Activated CD4-positive, alpha-beta memory T cell treated with anti-CD3 and anti-CD28 coated beads, Interleukin-2, amount 10 ng/mL, durations not matched to agents 7 days and 5 days (primary cell): ENCODE measurements around the gene PIGBOS1. TPM values are rescaled to one million over a fixed set of nuclear protein-coding genes. Genes with fewer than 3 reads are reported as not detected.

ENCODE experiments used
- CTCF ChIA-PET: fragments of 350-600 bp; sonication (Branson Sonifier 250); formaldehyde crosslinking; loops from one replicate; lab custom pipeline; 2021; ENCODE audit warnings: antibody characterized with exemption, inconsistent platforms; lab: Charles Lee
- POLR2A ChIA-PET: fragments of 350-600 bp; sonication (Branson Sonifier 250); formaldehyde crosslinking; loops from one replicate; lab custom pipeline; 2021; ENCODE audit warnings: antibody characterized with exemption; lab: Charles Lee
- DNase-seq: peaks from one replicate; pipeline ENCODE4 v3.0.0-alpha.2; 2020
- H3K27ac Mint-ChIP-seq: one replicate; pipeline ENCODE4 v1.8.0; 2021; ENCODE audit warnings: mild to moderate bottlenecking, mixed read lengths
- H3K27me3 Mint-ChIP-seq: one replicate; pipeline ENCODE4 v1.8.0; 2021; ENCODE audit warnings: mixed read lengths
- H3K36me3 Mint-ChIP-seq: one replicate; pipeline ENCODE4 v1.8.0; 2021; ENCODE audit warnings: low read depth, mixed read lengths
- H3K4me1 Mint-ChIP-seq: one replicate; pipeline ENCODE4 v1.8.0; 2021; ENCODE audit warnings: mixed read lengths
- H3K4me3 Mint-ChIP-seq: one replicate; pipeline ENCODE4 v1.8.0; 2021; ENCODE audit warnings: mild to moderate bottlenecking, mixed read lengths
- H3K9me3 Mint-ChIP-seq: one replicate; pipeline ENCODE4 v1.8.0; 2021; ENCODE audit warnings: mixed read lengths
- total RNA-seq, 2 experiments: library from RNA; stranded (reverse); gene quantifications; one replicate each; pipeline ENCODE4 v1.2.3, GENCODE V29; 2021

The PIGBOS1 gene, protein sequence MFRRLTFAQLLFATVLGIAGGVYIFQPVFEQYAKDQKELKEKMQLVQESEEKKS
- 10 to 100 TPM; 14.7 to 14.9 TPM for total RNA-seq

DNA sequence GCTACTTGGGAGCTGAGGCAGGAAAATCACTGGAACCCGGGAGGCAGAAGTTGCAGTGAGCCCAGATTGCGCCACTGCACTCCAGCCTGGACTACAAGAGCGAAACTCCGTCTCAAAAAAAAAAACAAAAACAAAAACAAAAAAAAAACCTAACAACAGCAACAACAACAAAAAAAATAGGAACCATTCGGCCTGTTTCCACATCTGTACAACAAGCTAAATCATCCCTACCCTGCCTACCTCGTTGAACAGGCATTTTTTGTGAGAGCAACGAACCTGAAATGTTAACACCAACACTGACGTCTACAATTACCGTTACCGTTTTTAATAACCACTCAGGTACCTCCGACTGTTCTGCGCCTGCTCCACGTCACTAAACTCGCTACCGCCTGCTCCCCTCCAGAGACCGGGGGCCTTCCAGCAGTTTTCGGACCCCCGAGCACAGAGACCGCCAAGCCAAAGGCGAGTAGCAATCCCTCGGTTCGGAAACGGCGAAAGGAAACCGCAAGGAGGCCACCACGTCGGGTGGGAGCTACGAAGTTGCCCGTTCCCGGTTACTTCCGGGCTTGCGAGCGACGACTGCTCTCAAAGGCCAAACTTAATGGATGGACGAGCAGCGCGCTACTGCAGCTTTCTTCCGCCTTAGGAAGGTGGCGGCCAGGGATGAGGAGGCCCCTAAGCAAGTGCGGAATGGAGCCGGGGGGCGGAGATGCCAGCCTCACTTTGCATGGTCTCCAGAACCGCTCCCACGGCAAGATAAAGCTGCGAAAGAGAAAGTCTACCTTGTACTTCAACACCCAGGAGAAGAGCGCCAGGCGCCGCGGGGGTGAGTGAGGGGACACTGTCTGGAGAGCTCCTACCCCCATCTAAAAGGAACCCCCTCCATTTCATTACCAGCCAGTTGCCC, at the start of gene PIGBOS1, which contains the start of gene PIGB:
Gene PIGBOS1 (minus strand): TSS at position 536 of the 907 bp plus-strand sequence. CDS start 1,331 bp downstream, outside the sequence.
Gene PIGB (plus strand): TSS at position 635 of the 907 bp plus-strand sequence. CDS start 29 bp downstream, at position 664.
- H3K9me3 Mint-ChIP-seq, result no peaks in the 10 kb centered on the region

DNA sequence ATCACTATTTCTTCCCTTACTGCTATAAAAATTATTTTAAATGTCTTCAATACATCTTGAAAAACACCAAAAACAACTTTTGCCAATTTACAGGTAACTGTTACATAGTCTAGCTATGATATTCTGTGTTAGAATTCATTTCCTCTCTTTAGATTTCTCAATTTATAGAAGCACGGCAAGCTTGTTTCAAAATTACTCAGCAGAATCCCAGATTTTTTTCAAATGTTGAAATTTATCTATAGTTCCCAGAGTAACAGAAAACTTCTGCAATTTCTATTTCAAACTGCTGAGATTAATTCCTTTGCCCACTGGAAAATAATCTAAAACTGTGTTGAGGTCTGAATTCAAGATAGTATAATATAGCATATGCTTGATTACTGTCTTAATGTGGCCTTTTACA, 48.1 kb upstream of the PIGBOS1 start:
- Mint-ChIP-seq H3K4me3 (no peak overlapping the region), H3K27me3 (no peaks in the 10 kb centered on the region), H3K36me3 (peaks cover 14% of the 10 kb centered on the region), H3K9me3 (no peaks in the 10 kb centered on the region), H3K27ac (no peak overlapping the region), H3K4me1 (peaks cover 2% of the 10 kb centered on the region)
- ChIA-PET CTCF (interaction anchor here (1.2 kb wide), 1 partner anchor 68 kb away, joined by 3 read pairs; no protein-coding TSS in a partner anchor), POLR2A (no interaction called here)
- no peak for DNase-seq

More for the DNA sequence above, at the start of gene PIGBOS1, which contains the start of gene PIGB:
- ChIA-PET POLR2A (interaction anchor here (0.7 to 3.5 kb wide), 32 partner anchors 9 to 794 kb away, joined by 3 to 46 read pairs (median 5); partner anchors contain the start of genes CCPG1, PIERCE2 and RSL24D1), CTCF (interaction anchor here (0.6 to 3.1 kb wide), 15 partner anchors 14 to 207 kb away, joined by 3 to 19 read pairs (median 4); partner anchors contain the start of genes CCPG1, PIERCE2 and RSL24D1)
- Mint-ChIP-seq H3K4me3 (peak within 1 kb of the TSS; percentile 98), H3K4me1 (peaks cover 56% of the 10 kb centered on the region), H3K27me3 (no peaks in the 10 kb centered on the region), H3K27ac (peak within 1 kb of the TSS; percentile 95), H3K36me3 (peaks cover 53% of the 10 kb centered on the region)
- DNase-seq, result peak; percentile 85

DNA sequence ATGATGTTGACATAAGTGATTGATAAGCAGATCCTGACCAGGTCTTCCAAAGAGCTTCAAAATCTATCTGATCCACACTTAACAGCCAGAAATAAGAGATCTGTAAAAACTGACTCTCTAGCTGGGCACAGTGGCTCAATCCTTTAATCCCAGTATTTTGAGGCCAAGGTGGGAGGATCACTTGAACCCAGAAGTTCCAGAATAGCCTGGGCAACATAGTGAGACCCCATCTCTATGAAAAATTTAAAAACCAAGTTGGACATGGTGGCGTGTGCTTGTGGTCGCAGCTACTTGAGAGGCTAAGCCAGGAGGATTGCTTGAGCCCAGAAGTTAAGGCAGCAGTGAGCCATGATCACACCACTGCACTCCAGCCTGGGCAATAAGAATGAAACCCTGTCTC, 43.7 kb upstream of the PIGBOS1 start:
- DNase-seq, result no peak
- Mint-ChIP-seq H3K4me3 (no peak overlapping the region), H3K27me3 (no peaks in the 10 kb centered on the region), H3K27ac (no peak overlapping the region), H3K36me3 (peaks cover 19% of the 10 kb centered on the region), H3K4me1 (no peaks in the 10 kb centered on the region), H3K9me3 (no peaks in the 10 kb centered on the region)
- POLR2A ChIA-PET, result no interaction called here
- CTCF ChIA-PET, result no interaction called here

DNA sequence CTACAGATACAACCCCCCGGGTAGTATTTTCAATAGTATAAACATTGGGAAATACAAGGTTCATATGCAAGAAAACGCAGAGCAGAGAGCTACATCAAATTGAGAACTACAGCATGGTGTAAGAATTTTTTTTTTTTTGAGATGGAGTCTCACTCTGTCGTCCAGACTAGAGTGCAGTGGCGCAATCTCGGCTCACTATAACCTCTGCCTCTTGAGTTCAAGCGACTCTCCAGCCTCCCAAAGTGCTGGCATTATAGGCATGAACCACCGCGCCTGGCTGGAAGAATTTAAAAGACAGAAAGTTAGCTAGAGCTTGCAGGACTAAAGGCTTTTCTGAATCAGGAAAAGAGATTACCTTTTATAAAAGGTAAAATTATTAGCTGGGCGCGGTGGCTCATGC, 42.1 kb upstream of the PIGBOS1 start:
- H3K27me3 Mint-ChIP-seq, result no peaks in the 10 kb centered on the region
- POLR2A ChIA-PET, result interaction anchor here (0.6 kb wide), 1 partner anchor 1389 kb away, joined by 3 read pairs; no protein-coding TSS in a partner anchor
- no peak overlapping the region for H3K4me3 Mint-ChIP-seq
- H3K4me1 Mint-ChIP-seq, result no peaks in the 10 kb centered on the region
- no peak for DNase-seq
- H3K36me3 Mint-ChIP-seq, result peaks cover 29% of the 10 kb centered on the region
- CTCF ChIA-PET, result interaction anchor here (2.8 kb wide), 1 partner anchor 47 kb away, joined by 11 read pairs; the partner anchor contains the start of genes CCPG1 and PIERCE2
- no peaks in the 10 kb centered on the region for H3K9me3 Mint-ChIP-seq
- no peak overlapping the region for H3K27ac Mint-ChIP-seq

DNA sequence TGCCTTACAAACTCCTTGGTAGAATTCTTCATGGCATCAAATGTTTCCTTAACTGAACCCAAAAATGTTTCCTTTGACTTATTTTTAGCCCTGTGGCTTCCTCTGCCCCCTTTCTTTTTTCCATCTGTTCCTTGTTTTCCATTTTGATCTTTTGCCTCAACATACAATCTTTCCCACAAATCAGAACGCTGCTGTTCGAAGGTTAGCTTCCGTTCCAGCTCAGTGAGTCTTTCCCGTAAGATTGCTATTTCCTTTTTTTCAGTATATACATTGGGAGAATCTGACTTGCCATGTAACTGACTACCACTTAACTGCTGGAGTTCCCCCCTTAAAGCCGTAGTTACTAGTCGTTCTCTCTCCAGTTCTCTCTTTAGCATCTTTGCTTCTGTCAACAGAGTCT, 41.3 kb upstream of the PIGBOS1 start:
- no peaks in the 10 kb centered on the region for H3K4me1 Mint-ChIP-seq
- ChIA-PET CTCF (interaction anchor here (2.8 kb wide), 1 partner anchor 48 kb away, joined by 11 read pairs; the partner anchor contains the start of genes CCPG1 and PIERCE2), POLR2A (interaction anchor here (0.6 kb wide), 1 partner anchor 1388 kb away, joined by 3 read pairs; no protein-coding TSS in a partner anchor)
- H3K27ac Mint-ChIP-seq, result no peak overlapping the region
- H3K9me3 Mint-ChIP-seq, result no peaks in the 10 kb centered on the region
- H3K4me3 Mint-ChIP-seq, result no peak overlapping the region
- DNase-seq, result no peak
- peaks cover 35% of the 10 kb centered on the region for H3K36me3 Mint-ChIP-seq
- H3K27me3 Mint-ChIP-seq, result no peaks in the 10 kb centered on the region

DNA sequence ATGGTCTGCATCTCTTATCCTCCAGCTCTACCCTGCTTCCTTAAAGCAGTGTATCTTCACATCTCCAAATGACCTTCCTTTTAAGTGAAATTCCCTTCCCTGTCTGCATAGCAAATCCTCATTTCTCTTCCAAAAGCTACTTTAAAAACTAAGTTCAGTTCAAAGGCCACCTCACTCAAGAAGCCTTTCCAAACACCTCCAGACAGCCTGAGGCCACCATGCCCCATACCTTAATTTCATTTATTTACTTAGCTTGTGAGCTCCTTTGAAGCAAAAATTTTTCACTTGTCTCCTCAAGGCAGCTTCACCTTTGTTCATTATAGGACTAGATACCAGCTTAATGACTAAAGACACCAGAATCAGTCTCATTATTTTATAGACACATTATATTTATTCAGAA, 39.5 kb upstream of the PIGBOS1 start:
- ChIA-PET CTCF (interaction anchor here (2.4 kb wide), 1 partner anchor 81 kb away, joined by 8 read pairs; no protein-coding TSS in a partner anchor), POLR2A (interaction anchor here (0.8 to 1.5 kb wide), 2 partner anchors 11 to 39 kb away, joined by 3 to 6 read pairs; partner anchors contain the start of genes PIGB and PIGBOS1)

DNA sequence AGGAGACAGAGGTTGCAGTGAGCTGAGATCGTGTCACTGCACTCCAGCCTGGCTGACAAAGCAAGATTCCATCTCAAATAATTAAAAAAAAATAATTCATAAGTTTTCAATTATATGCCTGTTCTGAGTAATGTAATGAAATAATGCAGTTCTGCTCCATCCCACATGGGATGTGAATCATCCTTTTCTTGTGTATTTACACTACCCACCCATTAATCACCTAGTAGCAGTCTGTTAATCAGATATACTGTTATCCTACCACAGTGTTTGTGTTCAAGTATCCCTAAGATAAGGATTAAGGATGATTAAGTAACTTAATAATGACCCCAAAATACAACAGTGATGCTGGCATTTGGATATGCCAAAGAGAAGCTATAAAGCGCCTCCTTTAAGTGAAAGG, 38.9 kb upstream of the PIGBOS1 start:
- POLR2A ChIA-PET, result interaction anchor here (0.6 to 1.0 kb wide), 2 partner anchors 35 to 77 kb away, joined by 3 to 4 read pairs; no protein-coding TSS in a partner anchor
- Mint-ChIP-seq H3K9me3 (no peaks in the 10 kb centered on the region), H3K27me3 (no peaks in the 10 kb centered on the region), H3K36me3 (peaks cover 33% of the 10 kb centered on the region), H3K4me3 (no peak overlapping the region), H3K27ac (no peak overlapping the region), H3K4me1 (no peaks in the 10 kb centered on the region)
- no peak for DNase-seq
- CTCF ChIA-PET, result interaction anchor here (2.4 kb wide), 1 partner anchor 82 kb away, joined by 8 read pairs; no protein-coding TSS in a partner anchor

More for the DNA sequence above, 39.5 kb upstream of the PIGBOS1 start:
- Mint-ChIP-seq H3K36me3 (peaks cover 36% of the 10 kb centered on the region), H3K9me3 (no peaks in the 10 kb centered on the region), H3K27me3 (no peaks in the 10 kb centered on the region), H3K4me1 (no peaks in the 10 kb centered on the region), H3K4me3 (no peak overlapping the region), H3K27ac (no peak overlapping the region)
- DNase-seq, result no peak

DNA sequence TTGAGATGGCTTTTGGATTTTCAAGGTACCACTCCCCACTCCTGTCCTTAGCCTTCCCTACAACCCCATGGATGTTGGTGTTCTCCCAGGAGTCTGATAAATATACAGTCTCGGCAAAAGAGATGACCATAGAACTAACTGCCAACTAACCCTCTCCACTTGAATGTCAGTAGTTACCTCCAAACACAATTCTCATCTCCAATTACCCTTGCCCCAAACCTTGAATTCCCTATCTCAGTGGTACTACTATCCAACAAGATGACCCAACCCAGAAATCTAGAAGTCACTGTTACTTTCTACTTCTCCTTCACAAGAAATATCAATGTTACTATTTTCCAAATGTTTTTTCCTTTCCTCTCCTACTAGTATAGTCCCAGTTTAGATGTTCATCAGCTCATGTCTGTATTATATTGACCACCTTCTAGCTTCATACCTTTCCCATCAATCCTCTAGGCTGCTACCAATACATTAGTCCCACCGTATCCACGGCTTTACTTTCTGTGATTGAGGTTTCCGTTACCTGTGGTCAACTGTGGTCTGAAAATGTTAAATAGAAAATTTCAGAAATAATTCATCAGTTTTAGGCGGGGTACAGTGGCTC, 38.2 kb upstream of the PIGBOS1 start:
- H3K9me3 Mint-ChIP-seq, result no peaks in the 10 kb centered on the region
- ChIA-PET CTCF (interaction anchor here (2.4 kb wide), 1 partner anchor 83 kb away, joined by 8 read pairs; no protein-coding TSS in a partner anchor), POLR2A (interaction anchor here (0.6 to 1.0 kb wide), 2 partner anchors 34 to 78 kb away, joined by 3 to 4 read pairs; no protein-coding TSS in a partner anchor)
- H3K27me3 Mint-ChIP-seq, result no peaks in the 10 kb centered on the region
- H3K27ac Mint-ChIP-seq, result no peak overlapping the region
- H3K4me3 Mint-ChIP-seq, result no peak overlapping the region
- DNase-seq, result no peak
- H3K4me1 Mint-ChIP-seq, result no peaks in the 10 kb centered on the region
- peaks cover 32% of the 10 kb centered on the region for H3K36me3 Mint-ChIP-seq

DNA sequence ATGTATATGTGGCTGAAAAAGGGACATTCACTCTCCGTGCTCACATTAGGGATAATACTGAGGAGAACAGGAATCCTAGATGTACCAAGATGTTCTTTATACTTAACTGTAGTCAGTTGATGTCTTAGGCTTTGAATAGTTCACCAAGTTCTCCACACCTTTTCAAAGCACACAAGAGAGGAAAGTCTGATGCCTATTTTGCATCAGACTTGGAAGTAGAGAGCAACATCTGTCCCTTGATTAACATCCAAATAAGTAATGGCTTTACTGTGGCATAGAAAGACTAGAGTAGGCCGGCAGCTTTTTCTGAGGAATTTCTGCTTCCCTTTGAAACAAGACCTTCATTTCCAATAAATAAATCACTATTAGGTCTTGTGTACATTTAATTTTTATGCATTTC, 34.1 kb upstream of the PIGBOS1 start:
- CTCF ChIA-PET, result no interaction called here

DNA sequence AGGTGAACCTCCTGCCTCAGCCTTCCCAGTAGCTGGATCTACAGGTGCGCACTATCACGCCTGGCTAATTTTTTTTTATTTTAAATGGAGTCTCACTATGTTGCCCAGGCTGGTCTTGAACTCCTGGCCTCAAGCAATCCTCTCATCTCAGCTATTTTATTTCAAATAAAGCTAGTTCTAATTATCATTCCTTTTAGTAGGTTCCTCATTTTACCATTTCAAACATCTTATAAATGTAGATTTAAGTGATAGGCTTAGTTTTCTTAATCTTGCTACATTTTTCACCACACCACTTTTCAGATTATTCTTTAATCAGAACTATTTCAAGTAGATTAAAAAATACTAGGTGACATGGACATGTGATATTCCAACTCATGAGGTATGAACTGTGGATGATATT, 30.4 kb upstream of the PIGBOS1 start:
- no peaks in the 10 kb centered on the region for H3K4me1 Mint-ChIP-seq
- ChIA-PET CTCF (interaction anchor here (1.1 kb wide), 1 partner anchor 90 kb away, joined by 3 read pairs; no protein-coding TSS in a partner anchor), POLR2A (no interaction called here)
- no peak overlapping the region for H3K4me3 Mint-ChIP-seq
- no peak for DNase-seq
- peaks cover 34% of the 10 kb centered on the region for H3K36me3 Mint-ChIP-seq
- H3K9me3 Mint-ChIP-seq, result no peaks in the 10 kb centered on the region
- H3K27me3 Mint-ChIP-seq, result no peaks in the 10 kb centered on the region
- H3K27ac Mint-ChIP-seq, result no peak overlapping the region

More for the DNA sequence above, 34.1 kb upstream of the PIGBOS1 start:
- Mint-ChIP-seq H3K4me3 (no peak overlapping the region), H3K36me3 (peaks cover 35% of the 10 kb centered on the region), H3K27ac (no peak overlapping the region), H3K4me1 (no peaks in the 10 kb centered on the region), H3K27me3 (no peaks in the 10 kb centered on the region), H3K9me3 (no peaks in the 10 kb centered on the region)
- DNase-seq, result no peak
- POLR2A ChIA-PET, result no interaction called here

DNA sequence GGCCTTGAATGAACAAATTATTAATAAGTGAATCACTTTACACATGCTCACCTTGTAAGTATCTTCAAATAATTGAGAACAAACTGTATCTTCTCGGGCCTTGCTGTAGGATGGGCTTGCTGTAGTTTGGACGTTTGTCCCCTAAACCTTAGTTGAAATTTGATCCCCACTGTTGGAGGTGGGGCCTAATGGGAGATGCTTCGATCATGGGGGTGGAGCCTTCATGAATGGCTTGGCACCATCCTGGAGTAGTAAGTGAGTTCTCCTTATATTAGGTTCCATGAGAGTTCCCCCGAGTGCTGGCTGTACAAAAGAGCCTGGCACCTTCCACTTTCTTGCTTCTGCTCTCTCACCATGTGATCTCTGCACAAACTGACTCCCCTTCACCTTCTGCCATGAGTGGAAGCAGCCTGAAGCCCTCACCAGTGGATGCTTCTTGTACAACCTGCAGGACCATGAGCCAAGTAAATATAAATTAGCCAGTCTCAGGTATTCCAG, 29.4 kb upstream of the PIGBOS1 start:
- Mint-ChIP-seq H3K9me3 (no peaks in the 10 kb centered on the region), H3K27me3 (no peaks in the 10 kb centered on the region), H3K4me1 (no peaks in the 10 kb centered on the region), H3K4me3 (no peak overlapping the region), H3K27ac (no peak overlapping the region), H3K36me3 (peaks cover 43% of the 10 kb centered on the region)
- POLR2A ChIA-PET, result no interaction called here
- no peak for DNase-seq
- CTCF ChIA-PET, result interaction anchor here (0.6 kb wide), 1 partner anchor 187 kb away, joined by 4 read pairs; no protein-coding TSS in a partner anchor

DNA sequence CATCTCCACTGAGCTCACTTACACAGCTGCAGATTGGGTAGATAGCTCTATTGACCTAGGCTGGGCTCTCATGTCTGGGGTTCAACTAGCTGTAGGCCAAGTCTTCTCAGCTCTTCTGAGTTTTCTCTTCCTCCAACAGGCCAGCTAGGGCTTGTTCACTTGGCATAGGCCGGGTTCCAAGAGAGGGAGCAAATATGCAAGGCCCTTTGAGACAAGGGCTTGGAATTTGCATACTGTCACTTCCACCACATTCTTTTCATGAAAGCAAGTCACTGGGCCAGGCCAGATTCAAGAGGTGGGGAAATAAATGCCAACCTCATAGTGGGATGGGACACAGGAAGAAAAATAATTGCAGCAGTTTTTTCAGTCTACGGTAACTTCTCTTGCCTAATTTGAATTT, 25.3 kb upstream of the PIGBOS1 start:
- H3K27me3 Mint-ChIP-seq, result no peaks in the 10 kb centered on the region
- peaks cover 41% of the 10 kb centered on the region for H3K36me3 Mint-ChIP-seq
- CTCF ChIA-PET, result no interaction called here
- POLR2A ChIA-PET, result interaction anchor here (0.8 kb wide), 1 partner anchor 25 kb away, joined by 3 read pairs; the partner anchor contains the start of genes PIGB and PIGBOS1
- no peaks in the 10 kb centered on the region for H3K4me1 Mint-ChIP-seq
- H3K4me3 Mint-ChIP-seq, result no peak overlapping the region
- H3K9me3 Mint-ChIP-seq, result no peaks in the 10 kb centered on the region
- H3K27ac Mint-ChIP-seq, result no peak overlapping the region
- no peak for DNase-seq
